Retinal pigment epithelial cell (primary cell): ENCODE measurements around the gene C19orf81.

Source experiments
- DNase-seq: peaks from one replicate; pipeline ENCODE4 v3.0.0-alpha.2; 2010; ENCODE audit warnings: low read depth
- H3K4me3 ChIP-seq: 2 replicates; pipeline ENCODE4 v1.5.1; 2011; ENCODE audit warnings: mild to moderate bottlenecking, low read length, control low read depth, moderate library complexity
- TF ChIP-seq, protein P1 (sequence below): conservative IDR thresholded peaks from 2 replicates; pipeline ENCODE4 v1.5.1; 2011; ENCODE audit warnings: low read depth, low read length, control low read depth, inconsistent platforms

C19orf81 gene

DNA sequence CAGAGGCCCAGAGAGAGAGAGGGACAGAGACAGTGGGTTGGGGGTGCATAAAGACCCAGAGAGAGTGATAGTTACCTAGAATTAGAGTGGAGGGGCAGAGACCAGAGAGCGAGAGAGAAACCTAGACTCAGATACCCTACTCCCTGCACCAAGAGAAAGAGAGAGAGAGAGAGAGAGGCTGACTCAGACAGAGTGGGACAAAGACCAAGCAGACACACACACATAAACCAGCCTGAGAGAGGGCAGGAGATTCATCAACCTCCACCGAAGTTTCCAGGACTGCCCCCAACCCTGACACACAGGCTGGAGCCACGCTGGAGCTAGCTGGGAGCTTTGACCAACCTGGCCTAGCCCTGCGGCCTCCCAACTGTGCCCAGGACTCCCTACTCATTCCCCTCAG, 22.4 kb upstream of the C19orf81 start:
- TF ChIP-seq, protein P1, sequence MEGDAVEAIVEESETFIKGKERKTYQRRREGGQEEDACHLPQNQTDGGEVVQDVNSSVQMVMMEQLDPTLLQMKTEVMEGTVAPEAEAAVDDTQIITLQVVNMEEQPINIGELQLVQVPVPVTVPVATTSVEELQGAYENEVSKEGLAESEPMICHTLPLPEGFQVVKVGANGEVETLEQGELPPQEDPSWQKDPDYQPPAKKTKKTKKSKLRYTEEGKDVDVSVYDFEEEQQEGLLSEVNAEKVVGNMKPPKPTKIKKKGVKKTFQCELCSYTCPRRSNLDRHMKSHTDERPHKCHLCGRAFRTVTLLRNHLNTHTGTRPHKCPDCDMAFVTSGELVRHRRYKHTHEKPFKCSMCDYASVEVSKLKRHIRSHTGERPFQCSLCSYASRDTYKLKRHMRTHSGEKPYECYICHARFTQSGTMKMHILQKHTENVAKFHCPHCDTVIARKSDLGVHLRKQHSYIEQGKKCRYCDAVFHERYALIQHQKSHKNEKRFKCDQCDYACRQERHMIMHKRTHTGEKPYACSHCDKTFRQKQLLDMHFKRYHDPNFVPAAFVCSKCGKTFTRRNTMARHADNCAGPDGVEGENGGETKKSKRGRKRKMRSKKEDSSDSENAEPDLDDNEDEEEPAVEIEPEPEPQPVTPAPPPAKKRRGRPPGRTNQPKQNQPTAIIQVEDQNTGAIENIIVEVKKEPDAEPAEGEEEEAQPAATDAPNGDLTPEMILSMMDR = no peak
- no peak for DNase-seq
- no peak overlapping the region for H3K4me3 ChIP-seq

DNA sequence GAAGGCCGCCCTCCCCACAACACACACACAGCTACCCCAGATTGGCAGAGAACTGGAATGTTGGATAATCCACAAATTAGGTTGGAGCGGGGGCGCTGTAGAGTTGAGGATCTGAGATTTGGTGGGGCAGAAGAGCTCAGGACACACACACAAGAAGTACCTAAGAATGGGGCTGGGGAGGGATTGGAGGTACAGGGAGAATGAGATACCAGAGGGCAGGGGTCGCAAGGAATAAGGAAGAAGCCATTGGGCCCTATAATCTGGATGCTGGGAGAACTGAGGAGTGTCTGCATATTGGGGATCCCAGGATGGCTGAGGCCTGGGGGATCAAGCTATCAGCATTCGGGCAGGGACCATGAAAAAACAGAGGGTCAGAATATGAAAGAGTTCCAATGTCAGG, 21.1 kb upstream of the C19orf81 start:
- DNase-seq = no peak
- TF ChIP-seq, protein P1 = no peak
- H3K4me3 ChIP-seq = no peak overlapping the region

DNA sequence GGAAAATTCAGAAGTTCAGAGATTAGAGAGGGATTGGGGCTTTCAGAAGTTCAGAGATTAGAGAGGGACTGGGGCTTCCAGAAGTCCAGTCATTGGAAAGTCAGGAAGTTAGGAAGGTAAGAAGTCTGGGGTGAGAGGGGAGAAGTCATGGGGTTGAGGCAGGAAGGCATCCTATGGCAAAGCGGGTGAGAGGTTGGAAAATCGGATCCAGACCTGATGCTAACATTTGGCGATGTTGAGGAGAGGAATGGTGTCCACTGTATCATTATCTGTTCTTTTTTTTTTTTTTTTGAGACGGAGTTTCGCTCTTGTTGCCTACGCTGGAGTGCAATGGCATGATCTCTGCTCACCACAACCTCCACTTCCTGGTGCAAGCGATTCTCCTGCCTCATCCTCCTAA, 20.7 kb upstream of the C19orf81 start:
- no peak for DNase-seq
- no peak overlapping the region for H3K4me3 ChIP-seq
- TF ChIP-seq, protein P1 = no peak

DNA sequence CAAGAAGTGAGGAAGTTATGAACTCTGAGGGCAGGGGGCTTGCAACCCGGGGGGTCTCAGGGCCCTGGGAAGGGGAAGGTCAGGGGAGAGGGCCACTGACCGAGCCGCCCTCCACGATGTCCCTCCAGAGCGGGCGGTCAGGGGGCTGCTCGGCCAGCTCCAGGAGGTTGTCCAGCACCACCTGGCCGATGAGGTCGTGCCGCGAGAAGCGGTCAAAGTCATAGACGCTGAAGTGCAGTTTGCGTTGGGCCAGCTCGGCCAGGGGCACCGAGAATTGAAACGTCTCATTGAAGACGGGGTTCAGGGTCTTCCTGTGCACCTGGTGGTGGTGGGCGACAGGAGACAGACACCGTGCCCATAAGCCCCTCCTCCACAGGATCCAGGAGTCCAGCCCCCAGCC, 20.1 kb upstream of the C19orf81 start:
- H3K4me3 ChIP-seq = no peak overlapping the region
- DNase-seq = no peak
- TF ChIP-seq, protein P1 = no peak

DNA sequence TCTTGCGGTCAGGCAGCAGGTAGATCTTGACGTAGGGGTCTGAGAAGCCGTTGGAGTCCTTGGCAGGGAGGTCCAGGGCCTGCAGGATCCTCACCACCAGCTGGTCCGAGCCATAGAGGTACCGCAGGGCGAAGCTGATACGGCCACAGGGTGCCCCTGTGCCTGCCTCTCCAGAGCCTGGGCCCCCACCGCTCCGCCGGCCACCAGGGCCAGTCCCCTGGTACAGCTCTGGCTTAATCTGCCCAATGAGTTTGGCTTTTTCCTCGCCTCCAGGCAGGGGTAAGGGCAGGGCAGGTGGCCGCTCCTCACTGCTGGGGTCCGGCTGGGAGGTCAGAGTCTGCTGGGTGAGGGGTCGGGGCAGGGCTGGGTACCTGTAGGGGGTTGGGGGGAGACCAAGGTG, 19.4 kb upstream of the C19orf81 start:
- DNase-seq = no peak
- H3K4me3 ChIP-seq = no peak overlapping the region
- TF ChIP-seq, protein P1 = no peak

DNA sequence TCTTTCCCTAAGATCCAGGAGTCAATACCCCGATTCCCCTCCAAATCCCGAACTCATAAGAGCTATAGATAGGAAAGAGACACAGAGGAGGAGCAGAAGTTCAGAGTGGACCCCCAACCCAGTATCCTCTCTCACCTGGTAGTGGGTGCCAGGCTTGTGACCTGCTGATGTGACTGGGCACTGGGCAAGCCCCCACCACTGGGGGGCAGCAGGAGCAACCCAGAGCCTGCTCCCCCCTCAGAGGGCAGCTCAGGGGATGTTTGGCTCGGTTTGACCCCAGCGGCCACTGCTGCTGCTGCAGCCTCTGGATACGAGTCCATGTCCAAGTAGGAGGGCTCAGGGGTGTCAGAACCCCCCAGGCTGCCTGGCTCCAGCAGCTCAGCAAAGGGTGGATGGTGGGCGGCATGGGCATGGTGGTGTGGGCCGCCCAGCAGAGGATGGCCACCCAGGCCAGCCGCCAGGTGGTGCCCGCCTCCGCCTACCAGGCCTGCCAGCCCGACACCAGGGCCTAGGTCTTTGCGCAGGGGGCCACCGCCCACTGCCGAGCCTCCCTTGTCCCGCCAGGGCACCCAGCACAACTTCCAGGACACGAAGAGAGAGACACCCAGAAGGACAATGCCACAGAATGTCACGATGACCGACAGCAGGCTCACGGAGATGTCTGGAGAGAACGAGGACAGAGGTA, 17.0 kb upstream of the C19orf81 start:
- no peak overlapping the region for H3K4me3 ChIP-seq
- TF ChIP-seq, protein P1 = no peak
- no peak for DNase-seq

DNA sequence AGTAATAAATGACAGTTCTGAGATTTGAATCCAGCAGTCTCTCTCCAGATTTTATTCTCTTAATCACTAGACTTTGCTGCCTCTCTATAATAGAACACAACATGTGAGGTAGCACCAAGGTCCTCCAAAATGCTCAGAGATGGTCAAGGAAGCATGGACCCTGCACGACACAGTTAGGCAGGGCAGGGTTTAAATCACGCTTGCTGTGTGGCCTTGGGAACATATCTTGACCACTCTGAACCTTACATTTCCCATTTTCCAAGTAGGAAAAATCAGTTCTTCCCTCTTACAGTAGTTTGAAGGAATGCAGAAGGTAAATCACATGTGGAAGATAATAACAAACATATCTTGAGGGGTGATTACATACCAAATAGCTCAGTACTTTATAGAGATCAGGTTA, 15.9 kb upstream of the C19orf81 start:
- no peak for DNase-seq
- TF ChIP-seq, protein P1 = no peak
- H3K4me3 ChIP-seq = no peak overlapping the region
